ENCODE results near the gene PDE11A. TPM values are rescaled to one million over a fixed set of nuclear protein-coding genes. Genes with fewer than 3 reads are reported as not detected.
"Not testable (repeated sequence)": the region's sequence is repeated elsewhere in the genome, so short reads cannot be mapped to it uniquely, and the experiment has no call there.

PDE11A gene
- polyA plus RNA-seq, 6 donors from 2014 or later, result not detected

- Mint-ChIP-seq H3K4me3 (no peak overlapping the region), H3K9me3 (no peaks in the 10 kb centered on the region), H3K36me3 (no peaks in the 10 kb centered on the region), H3K27me3 (peaks cover 0 to 16% (median 9%) of the 10 kb centered on the region in 3 donors), H3K4me1 (no peaks in the 10 kb centered on the region), H3K27ac (no peak overlapping the region)
- ATAC-seq (ENCODE audit: low read depth in 2 of 2), result no peak
- no peak for DNase-seq
These were observed 276.6 kb downstream of the PDE11A start for GRCh38 chr2:177796011-177796410.

DNA sequence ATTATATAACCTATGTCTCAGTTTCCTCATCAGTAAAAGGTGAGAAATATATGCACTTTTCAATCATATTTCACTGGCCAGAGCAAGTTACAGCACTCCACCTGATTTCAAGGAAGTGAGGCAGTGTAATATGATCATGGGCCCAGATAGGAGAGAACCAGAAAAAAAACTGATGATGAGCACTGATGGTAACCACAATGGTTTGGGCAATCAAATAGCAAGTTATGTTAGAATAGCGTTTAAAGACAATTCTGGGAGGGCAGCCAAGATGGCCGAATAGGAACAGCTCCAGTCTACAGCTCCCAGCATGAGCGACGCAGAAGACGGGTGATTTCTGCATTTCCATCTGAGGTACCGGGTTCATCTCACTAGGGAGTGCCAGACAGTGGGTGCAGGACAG lies 287.4 kb downstream of the PDE11A start:
- H3K9me3 Mint-ChIP-seq; ATAC-seq (ENCODE audit: low read depth in 2 of 2); H3K27me3 Mint-ChIP-seq; H3K4me1 Mint-ChIP-seq; H3K27ac Mint-ChIP-seq; H3K4me3 Mint-ChIP-seq; H3K36me3 Mint-ChIP-seq; DNase-seq: not testable (repeated sequence)

- no peak overlapping the region for H3K27ac Mint-ChIP-seq
- H3K9me3 Mint-ChIP-seq, result peaks cover 0 to 1% (median 0%) of the 10 kb centered on the region in 7 donors
- ATAC-seq (ENCODE audit: low read depth in 2 of 2) (no peak), DNase-seq (no peak)
- no peak overlapping the region for H3K4me3 Mint-ChIP-seq
- H3K4me1 Mint-ChIP-seq, result peaks cover 0 to 3% (median 0%) of the 10 kb centered on the region in 3 donors
- peaks cover 0 to 9% (median 5%) of the 10 kb centered on the region in 3 donors for H3K27me3 Mint-ChIP-seq
- H3K36me3 Mint-ChIP-seq, result no peaks in the 10 kb centered on the region
These were observed 287.9 kb downstream of the PDE11A start for GRCh38 chr2:177784745-177785067.

DNA sequence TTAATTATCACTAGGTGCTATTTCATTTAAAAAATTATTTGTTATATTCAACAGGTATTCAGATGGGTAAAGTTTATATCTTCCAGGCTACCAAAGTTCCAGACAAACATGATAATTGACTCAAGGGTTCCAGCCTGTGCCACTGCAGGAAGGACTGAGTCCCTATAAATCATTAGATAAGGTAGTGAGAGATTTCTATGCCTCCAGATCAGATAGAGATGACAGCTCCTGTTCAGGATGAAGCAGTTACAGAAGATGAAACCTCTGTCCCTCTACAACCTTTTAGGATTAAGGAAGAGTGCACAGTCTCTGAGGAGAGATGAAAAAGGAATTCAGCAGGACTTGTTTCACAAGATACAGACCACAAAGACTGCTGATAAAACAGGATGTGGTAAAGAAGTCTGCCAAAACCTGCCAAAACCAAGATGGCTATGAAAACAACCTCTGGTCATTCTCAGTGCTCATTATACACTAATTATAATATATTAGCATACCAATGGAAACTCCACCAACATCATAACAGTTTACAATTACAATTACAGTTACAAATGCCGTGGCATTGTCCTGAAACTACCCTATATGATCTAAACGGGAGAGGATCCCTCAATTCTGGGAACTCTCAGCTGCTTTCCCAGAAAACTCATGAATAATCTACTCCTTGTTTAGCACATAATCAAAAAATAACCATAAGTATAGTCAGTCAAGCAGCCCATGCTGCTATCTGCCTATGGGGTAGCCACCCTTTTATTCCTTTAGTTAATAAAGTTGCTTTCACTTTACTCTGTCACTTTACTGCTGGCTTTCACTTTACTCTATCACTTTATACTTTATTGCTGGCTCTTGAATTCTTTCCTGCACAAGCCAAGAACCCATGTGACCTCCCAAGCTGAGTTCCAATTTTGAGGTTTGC lies 288.5 kb downstream of the PDE11A start:
- Mint-ChIP-seq H3K4me1 (peaks cover 0 to 3% (median 0%) of the 10 kb centered on the region in 3 donors), H3K36me3 (no peaks in the 10 kb centered on the region), H3K9me3 (peaks cover 0 to 1% (median 0%) of the 10 kb centered on the region in 7 donors), H3K27me3 (peaks cover 0 to 9% (median 5%) of the 10 kb centered on the region in 3 donors), H3K4me3 (no peak overlapping the region), H3K27ac (peak overlapping the region in 2 of 6 donors; percentile 12 to 81)
- DNase-seq (no peak), ATAC-seq (ENCODE audit: low read depth in 2 of 2) (no peak)

DNA sequence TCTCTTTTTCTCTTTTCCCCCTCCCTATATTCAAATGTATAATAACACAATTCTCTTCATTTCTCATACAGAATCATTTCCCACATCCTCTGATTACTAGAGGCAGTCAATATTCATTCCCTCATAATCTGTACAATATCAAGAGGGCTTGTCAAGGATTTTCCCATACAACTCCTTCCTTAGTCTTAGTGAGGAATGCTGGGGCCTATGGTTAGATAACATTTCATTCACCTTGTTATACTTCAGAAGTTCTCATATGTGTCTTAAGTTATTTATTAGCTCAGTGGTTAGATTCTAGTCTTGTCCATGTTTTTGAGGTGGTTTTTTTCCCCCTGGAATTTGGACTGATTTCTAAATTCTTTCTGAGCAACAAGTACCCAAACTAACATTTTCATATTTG lies 289.5 kb downstream of the PDE11A start:
- no peak for ATAC-seq (ENCODE audit: low read depth in 2 of 2)
- peaks cover 0 to 1% (median 0%) of the 10 kb centered on the region in 7 donors for H3K9me3 Mint-ChIP-seq
- no peak overlapping the region for H3K4me3 Mint-ChIP-seq
- peaks cover 0 to 9% (median 5%) of the 10 kb centered on the region in 3 donors for H3K27me3 Mint-ChIP-seq
- DNase-seq, result no peak
- H3K27ac Mint-ChIP-seq, result no peak overlapping the region
- no peaks in the 10 kb centered on the region for H3K36me3 Mint-ChIP-seq
- peaks cover 0 to 3% (median 0%) of the 10 kb centered on the region in 3 donors for H3K4me1 Mint-ChIP-seq

GRCh38 chr2:177782613-177783012 lies 290.0 kb downstream of the PDE11A start:
- Mint-ChIP-seq H3K27me3 (peaks cover 0 to 9% (median 5%) of the 10 kb centered on the region in 3 donors), H3K9me3 (peaks cover 0 to 1% (median 0%) of the 10 kb centered on the region in 7 donors)

GRCh38 chr2:177778472-177778871 lies 294.1 kb downstream of the PDE11A start:
- ATAC-seq (ENCODE audit: low read depth in 2 of 2) (no peak), DNase-seq (no peak)
- no peak overlapping the region for H3K27ac Mint-ChIP-seq
- peaks cover 6 to 18% (median 8%) of the 10 kb centered on the region in 3 donors for H3K27me3 Mint-ChIP-seq
- H3K9me3 Mint-ChIP-seq, result peaks cover 0 to 8% (median 0%) of the 10 kb centered on the region in 7 donors
- H3K36me3 Mint-ChIP-seq, result no peaks in the 10 kb centered on the region
- H3K4me3 Mint-ChIP-seq, result no peak overlapping the region
- no peaks in the 10 kb centered on the region for H3K4me1 Mint-ChIP-seq

More at GRCh38 chr2:177782613-177783012, 290.0 kb downstream of the PDE11A start:
- H3K4me3 Mint-ChIP-seq, result no peak overlapping the region
- H3K27ac Mint-ChIP-seq, result no peak overlapping the region
- DNase-seq (no peak), ATAC-seq (ENCODE audit: low read depth in 2 of 2) (no peak)
- H3K4me1 Mint-ChIP-seq, result peaks cover 0 to 3% (median 0%) of the 10 kb centered on the region in 3 donors
- no peaks in the 10 kb centered on the region for H3K36me3 Mint-ChIP-seq

DNA sequence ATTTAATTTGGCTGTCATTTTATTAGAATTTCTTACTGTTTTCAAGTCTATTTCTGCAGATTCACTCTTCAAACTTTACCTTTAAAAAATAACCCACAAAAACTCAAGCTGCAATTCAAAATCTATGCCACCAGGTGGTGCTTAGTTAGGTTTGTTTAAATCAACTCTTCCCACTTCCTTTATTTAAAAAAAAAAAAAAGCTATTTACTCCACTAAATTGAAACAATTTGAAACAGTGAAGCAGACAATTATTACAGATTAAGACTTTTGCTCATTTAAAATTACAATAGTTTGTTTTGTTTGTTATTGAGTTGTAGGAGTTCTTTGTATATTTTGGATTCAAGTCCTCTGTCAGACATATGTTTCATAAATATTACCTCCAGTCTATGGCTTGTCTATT lies 300.0 kb downstream of the PDE11A start:
- Mint-ChIP-seq H3K27me3 (peaks cover 6 to 18% (median 8%) of the 10 kb centered on the region in 3 donors), H3K4me1 (no peaks in the 10 kb centered on the region), H3K27ac (peak overlapping the region in 1 of 6 donors; percentile 45), H3K9me3 (peaks cover 0 to 8% (median 0%) of the 10 kb centered on the region in 7 donors), H3K4me3 (no peak overlapping the region), H3K36me3 (no peaks in the 10 kb centered on the region)
- no peak for ATAC-seq (ENCODE audit: low read depth in 2 of 2)
- DNase-seq, result peak; percentile 9

DNA sequence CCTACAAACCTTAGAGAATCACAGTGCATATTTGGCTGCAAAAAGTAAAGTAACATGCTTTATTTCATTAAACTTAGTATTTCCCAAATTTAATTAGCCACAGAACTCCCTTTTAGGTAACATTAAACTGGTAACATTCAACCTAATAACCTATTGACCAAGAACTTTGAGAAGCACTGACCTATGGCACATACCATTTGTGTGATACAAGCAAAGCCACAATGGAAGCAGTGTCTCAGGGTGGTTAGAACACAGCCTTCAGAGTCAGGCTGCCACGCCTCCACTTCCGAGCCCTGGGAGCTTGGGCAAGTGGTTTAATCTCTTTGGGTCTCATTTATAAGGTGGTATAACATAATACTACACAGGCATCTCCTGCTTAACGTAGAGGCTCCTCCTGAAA lies 301.4 kb downstream of the PDE11A start:
- ATAC-seq (ENCODE audit: low read depth in 2 of 2), result no peak
- no peaks in the 10 kb centered on the region for H3K36me3 Mint-ChIP-seq

GRCh38 chr2:177767768-177768167 lies 304.8 kb downstream of the PDE11A start:
- no peaks in the 10 kb centered on the region for H3K9me3 Mint-ChIP-seq
- no peak overlapping the region for H3K4me3 Mint-ChIP-seq
- peaks cover 0 to 5% (median 4%) of the 10 kb centered on the region in 3 donors for H3K27me3 Mint-ChIP-seq
- DNase-seq, result no peak
- no peak for ATAC-seq (ENCODE audit: low read depth in 2 of 2)
- H3K27ac Mint-ChIP-seq, result peak overlapping the region in 1 of 6 donors; percentile 17
- H3K4me1 Mint-ChIP-seq, result peaks cover 6 to 10% (median 7%) of the 10 kb centered on the region in 3 donors
- no peaks in the 10 kb centered on the region for H3K36me3 Mint-ChIP-seq

More for the DNA sequence above, 301.4 kb downstream of the PDE11A start:
- no peak overlapping the region for H3K4me3 Mint-ChIP-seq
- DNase-seq, result no peak
- peaks cover 0 to 5% (median 0%) of the 10 kb centered on the region in 7 donors for H3K9me3 Mint-ChIP-seq
- no peaks in the 10 kb centered on the region for H3K4me1 Mint-ChIP-seq
- H3K27me3 Mint-ChIP-seq, result peaks cover 2 to 13% (median 8%) of the 10 kb centered on the region in 3 donors
- no peak overlapping the region for H3K27ac Mint-ChIP-seq

DNA sequence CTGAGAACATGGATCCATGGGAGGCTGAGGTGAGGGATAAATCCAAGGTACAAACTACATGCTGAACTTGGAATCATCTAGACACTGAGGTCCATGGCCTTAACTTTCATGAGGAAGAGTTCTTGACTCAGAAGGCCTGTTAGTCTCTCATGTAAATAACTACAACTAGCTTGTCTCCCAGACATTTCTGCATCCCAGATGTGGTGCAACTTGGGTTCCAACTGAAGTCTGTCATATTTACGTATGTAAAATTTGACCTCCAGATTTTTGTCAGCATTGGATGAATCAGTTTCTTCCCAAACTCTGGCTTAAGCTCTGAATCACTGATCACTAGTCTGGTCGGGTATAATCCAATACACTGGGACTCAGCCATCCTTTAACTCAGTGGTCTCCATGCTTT lies 306.9 kb downstream of the PDE11A start:
- H3K4me1 Mint-ChIP-seq, result peaks cover 6 to 13% (median 10%) of the 10 kb centered on the region in 3 donors
- H3K36me3 Mint-ChIP-seq, result no peaks in the 10 kb centered on the region
- ATAC-seq (ENCODE audit: low read depth in 2 of 2), result no peak
- no peak overlapping the region for H3K27ac Mint-ChIP-seq
- no peak overlapping the region for H3K4me3 Mint-ChIP-seq
- no peak for DNase-seq
- H3K9me3 Mint-ChIP-seq, result no peaks in the 10 kb centered on the region
- peaks cover 5 to 23% (median 13%) of the 10 kb centered on the region in 3 donors for H3K27me3 Mint-ChIP-seq

DNA sequence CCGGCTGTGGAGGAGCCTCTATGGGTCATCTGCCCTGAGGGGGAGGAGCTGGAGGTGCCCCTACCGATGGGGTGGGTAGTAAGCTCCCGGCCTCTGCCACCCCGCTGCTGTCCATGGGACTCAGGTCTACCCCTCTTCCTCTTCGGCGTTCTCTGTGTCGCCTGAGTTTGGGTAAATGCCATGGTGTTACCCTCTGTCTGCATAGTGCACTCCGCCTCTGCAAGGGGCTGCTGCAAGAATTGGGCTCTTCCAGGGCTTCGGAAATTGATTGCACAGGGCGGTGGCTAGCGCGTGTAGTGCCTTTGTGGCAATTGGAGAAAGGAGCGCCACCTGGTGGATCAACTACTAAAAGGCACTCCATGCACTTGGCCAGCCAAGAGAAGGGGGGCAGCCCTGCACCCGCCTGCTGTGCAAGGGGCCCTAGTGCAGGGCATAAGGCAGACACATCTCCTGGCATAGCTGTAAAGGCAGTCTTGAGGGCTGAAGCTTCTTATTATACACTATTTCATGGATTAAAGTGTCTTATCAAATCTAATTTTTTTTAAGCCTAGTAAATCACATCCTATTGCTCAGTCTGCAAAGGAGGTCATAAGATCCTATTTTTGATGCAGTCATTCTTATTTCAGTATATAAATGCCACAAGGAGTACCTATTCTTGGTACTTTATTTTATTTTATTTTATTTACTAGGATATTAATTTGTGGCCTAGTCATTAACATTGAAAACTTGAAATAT lies 308.9 kb downstream of the PDE11A start:
- no peaks in the 10 kb centered on the region for H3K36me3 Mint-ChIP-seq
- ATAC-seq (ENCODE audit: low read depth in 2 of 2) (peak; percentile 96 to 97), DNase-seq (peak; percentile 63)
- no peaks in the 10 kb centered on the region for H3K9me3 Mint-ChIP-seq
- H3K4me3 Mint-ChIP-seq, result peak overlapping the region; percentile 19 to 88 (median 78)
- peaks cover 10 to 25% (median 13%) of the 10 kb centered on the region in 3 donors for H3K27me3 Mint-ChIP-seq
- H3K4me1 Mint-ChIP-seq, result peaks cover 6 to 13% (median 10%) of the 10 kb centered on the region in 3 donors
- H3K27ac Mint-ChIP-seq, result peak overlapping the region in 3 of 6 donors; percentile 2 to 79 (median 58)

DNA sequence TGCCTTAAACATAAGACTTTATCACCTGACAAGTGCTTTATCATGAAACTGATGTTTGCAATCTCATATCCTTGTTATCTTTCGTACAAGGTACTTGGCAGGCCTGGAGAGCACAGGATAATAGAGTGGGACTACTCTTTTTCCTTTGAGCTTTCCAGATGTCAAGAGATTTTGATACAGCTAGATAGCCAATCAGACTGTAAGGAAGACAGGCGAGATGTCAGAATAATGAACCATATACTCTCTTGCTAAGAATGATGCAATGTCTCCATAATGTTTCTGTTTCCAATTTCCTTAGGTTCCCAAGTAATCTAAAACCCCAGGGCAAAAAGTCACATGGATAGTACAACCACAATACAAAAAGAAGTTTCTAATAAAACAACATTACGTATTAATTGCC lies 313.1 kb downstream of the PDE11A start:
- ATAC-seq (ENCODE audit: low read depth in 2 of 2), result no peak
- peaks cover 12 to 31% (median 21%) of the 10 kb centered on the region in 3 donors for H3K27me3 Mint-ChIP-seq
- peaks cover 9 to 13% (median 10%) of the 10 kb centered on the region in 3 donors for H3K4me1 Mint-ChIP-seq
- H3K27ac Mint-ChIP-seq, result no peak overlapping the region
- no peaks in the 10 kb centered on the region for H3K36me3 Mint-ChIP-seq
- no peak for DNase-seq
- H3K4me3 Mint-ChIP-seq, result no peak overlapping the region
- no peaks in the 10 kb centered on the region for H3K9me3 Mint-ChIP-seq

All from naive B cell (primary cell).